Measurements from ENCODE around the gene MACROH2A1. TPM values are rescaled to one million over a fixed set of nuclear protein-coding genes. Genes with fewer than 3 reads are reported as not detected.

MACROH2A1 gene
- polyA plus RNA-seq, 3 donors, result 225 to 249 (median 225) TPM

GRCh38 chr5:135417083-135417482 is 18.1 kb upstream of the MACROH2A1 start:
- no peak for DNase-seq

GRCh38 chr5:135405082-135405481 is 6.1 kb upstream of the MACROH2A1 start:
- no peak for DNase-seq

DNA sequence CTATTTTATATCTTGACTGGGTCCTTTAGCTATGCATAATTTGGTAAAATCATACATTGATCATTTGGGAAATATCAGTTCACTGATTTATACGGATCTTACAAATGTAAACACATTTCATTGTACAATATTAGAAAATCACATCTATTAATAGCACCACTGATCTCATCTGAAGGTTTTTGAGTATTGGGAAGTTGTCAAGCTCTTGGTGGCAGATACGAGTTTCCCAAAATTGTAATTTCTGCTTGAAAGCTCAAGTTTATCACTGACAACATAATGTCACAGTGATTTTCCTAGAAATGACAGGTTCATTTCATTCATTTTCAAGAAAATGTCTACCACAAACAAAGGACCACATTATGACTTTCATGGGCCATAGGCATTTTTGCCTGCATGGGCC is 3.0 kb upstream of the MACROH2A1 start:
- DNase-seq, result no peak

DNA sequence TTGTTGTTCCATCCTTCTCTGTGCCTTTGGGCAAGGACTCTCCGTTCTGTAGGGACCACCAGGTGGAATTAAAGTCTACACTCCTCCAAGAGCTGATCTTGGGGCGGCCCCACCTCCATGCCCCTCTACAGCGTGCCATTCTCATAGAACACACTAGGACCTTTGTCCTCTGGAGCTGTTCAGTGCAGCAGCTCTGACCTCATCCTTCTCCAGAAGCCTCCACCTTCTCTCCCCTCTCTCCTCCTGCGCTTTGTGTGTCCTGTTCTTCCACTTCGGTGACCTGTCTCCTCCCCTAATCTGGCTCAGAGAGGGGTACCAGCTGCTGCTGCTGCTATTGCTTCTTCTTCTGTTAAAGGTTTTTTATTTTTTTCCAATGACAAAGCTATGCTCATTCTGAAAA is 1.8 kb upstream of the MACROH2A1 start:
- no peak for DNase-seq

DNA sequence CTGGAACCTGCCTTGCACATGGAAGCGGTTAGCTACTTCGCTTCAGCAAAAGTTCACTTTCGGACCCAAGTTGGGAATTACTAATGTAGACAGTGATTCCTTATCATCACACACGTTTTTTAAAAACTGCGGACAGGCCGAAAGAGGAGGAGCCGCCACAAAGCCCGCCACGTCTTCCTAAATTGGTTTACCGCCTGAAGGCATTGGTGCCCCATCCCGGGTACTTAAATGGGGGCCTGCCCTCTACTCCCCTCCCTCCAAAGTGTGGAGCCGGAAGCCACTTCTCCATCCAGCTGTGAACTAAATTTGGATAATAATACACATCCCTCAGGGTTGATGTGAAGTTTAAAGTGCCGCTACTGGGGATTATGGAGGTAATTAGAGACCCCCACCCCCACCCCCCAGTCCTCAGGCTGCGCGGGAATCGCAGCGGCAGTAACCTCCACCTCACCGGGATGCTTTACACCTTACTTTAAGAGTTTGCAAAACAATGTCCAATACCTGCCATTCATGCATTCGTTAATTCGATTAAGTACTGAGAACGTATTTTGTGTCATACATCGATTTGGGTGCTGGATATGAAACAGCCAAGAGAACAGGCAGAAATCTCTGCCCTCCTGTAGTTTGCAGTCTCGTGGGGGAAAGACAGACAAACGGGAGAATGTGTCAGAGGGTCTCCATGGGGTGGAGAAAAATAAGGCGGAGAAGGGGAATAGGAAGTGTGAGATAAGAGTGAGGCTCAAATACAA is 937 bp upstream of the MACROH2A1 start:
- peak; percentile 17 for DNase-seq

DNA sequence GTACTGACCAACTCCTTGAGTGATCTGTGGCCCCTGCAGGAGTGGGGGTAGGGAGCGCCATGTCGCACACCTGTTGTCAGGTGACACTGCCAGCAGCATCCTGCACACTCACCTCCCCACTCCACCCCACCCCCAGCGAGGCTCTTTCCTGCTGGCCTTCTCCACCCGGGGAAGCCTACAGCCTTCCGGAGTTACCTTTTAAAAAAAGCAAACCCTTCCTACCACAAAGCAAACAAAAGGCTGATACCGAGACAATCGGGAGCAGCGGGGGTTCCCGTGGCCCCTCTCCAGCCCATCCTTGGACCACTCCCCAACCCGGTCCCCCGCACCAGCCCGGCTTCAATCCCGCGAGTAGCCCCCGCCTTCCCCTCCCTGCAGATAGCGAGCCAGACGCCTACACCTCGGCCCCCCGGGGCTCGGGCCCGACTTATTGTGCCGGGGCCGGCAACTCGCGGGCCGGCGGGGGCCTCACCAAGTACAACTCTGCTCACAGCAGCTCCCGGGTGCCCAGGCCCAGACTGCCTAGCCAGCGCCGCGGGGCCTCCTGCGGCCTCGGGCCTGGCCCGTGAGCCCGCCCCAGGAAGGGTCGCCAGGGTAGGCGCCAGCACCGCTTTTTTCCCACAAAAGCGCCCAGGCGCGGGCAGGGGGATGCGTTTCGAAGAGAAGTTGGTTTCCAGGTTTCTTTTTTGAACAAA is 724 bp downstream of the MACROH2A1 start:
- DNase-seq, result peak; percentile 33

GRCh38 chr5:135397084-135397483 is 1.9 kb downstream of the MACROH2A1 start:
- DNase-seq, result no peak

DNA sequence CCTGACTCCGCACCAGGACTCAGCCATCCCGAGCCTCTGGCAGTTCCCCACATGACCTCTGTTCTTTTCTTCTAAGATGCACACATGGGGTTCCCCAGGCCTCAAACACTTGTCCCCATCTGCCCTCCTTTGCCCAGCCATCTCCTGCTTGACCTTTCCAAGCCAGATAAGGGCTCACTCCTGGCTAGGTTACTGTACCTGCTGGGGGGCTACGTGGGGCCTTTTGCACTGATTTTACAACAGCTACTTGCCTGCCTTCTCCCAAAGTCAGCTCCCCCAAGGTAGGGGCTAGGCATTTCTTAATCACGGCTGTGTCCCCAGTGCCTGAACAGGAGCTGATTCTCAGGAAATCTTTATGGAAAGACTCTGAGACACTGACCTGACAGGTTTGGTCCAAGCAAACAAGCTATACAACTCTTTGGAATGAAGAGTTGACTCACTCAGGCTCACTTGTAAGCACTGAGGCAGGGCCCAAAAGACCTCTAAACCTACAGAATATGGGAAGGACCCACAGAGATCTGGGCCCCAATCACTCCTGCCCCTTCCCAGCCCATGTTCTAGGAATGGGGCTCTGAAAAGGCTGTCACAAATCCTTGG is 2.5 kb downstream of the MACROH2A1 start:
- no peak for DNase-seq

DNA sequence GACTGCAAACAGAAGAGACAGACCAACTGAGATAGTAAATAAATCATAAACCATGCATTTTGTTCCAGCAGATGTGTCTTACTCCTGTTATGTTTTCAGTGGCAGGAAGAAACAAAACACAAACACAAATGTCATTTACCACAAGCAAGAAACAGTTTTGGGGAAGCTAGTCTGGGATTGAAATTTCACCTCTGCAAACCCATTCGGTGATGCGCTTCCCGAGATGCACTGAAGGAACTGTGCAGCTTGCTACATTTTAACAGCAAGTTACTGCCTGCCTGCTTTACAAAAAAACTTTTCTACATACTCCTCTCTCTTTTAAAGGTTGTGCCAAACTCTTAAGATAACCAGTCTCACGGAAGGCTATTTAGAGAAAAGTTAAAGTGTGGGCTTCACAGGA is 3.2 kb downstream of the MACROH2A1 start:
- no peak for DNase-seq

GRCh38 chr5:135395451-135395850 is 3.6 kb downstream of the MACROH2A1 start:
- no peak for DNase-seq

- DNase-seq, result no peak
These were observed 4.9 kb downstream of the MACROH2A1 start for GRCh38 chr5:135394095-135394494.

DNA sequence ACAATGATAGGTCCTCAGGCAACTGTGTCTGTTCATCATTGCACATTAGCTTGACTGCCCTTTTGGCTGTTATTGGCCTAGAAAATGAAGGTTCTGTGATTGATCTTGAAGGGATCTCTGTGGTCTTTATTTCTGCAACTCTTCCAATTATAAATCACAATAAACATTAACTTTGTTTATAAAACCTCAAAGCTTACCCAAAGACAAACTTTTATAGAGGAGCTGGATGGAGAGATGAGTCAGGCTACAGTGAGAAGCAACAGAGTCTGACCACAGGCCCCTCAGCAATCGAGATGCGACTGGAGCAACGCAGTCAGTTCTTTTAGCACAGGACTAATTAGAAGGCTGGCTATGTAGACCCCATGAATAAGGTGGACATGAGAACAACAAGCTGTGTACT is 5.3 kb downstream of the MACROH2A1 start:
- no peak for DNase-seq

DNA sequence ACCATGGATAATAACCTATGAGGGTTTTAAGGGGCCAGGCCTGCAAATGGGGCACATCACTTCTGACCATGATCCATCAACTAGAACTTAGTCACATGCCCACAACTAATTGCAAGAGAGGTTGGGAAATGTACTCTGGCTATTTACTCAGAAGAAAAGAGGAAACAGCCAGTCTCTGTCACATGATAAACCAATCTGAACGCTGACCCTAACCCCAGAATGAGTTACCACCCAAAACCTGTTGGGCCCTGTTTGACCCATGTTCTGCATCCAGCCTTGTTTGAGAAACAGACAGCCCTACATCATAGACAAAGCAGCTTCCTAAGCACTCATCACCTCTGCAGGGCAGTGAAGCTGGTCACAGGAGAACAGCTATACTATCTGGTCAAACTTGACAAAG is 5.8 kb downstream of the MACROH2A1 start:
- no peak for DNase-seq

- no peak for DNase-seq
These were observed 6.8 kb downstream of the MACROH2A1 start for GRCh38 chr5:135392256-135392655.

GRCh38 chr5:135391869-135392255 is 7.2 kb downstream of the MACROH2A1 start:
- DNase-seq, result no peak

DNA sequence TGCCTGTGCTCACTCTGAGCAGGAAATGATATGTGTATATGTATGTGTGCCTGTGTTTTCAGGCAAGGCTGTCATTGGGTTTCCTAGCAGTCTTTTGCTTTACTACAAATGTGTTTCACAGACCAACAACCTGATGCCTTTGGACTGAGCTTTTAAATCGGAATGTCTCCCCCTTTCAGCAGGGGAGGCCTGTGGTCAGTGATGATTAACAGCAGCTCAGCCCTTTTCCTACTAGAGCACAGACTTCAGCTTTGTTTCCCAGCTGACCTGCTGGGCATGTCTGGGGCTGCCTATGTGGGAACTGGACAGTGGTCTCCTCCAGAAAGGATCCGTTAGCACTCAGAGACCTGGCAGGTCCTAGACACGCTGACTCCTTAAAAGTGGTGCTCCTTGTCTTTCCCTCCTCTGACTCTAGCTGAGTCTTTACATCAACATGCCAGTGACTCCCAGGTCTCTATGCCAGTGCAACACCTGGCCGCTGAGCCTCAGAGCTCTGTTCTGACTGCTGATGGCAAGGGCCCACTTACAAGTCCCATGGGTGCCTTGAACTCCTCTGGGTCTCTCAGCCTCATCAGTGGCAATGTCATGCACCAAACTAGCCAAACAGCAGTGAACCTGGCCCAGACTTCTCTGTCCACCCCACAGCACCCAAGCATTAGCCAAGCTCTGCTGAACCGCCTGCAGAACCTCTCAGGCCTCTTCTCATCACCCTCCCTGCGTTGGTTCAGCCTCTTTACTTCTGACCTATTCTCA is 7.7 kb downstream of the MACROH2A1 start:
- DNase-seq, result no peak

DNA sequence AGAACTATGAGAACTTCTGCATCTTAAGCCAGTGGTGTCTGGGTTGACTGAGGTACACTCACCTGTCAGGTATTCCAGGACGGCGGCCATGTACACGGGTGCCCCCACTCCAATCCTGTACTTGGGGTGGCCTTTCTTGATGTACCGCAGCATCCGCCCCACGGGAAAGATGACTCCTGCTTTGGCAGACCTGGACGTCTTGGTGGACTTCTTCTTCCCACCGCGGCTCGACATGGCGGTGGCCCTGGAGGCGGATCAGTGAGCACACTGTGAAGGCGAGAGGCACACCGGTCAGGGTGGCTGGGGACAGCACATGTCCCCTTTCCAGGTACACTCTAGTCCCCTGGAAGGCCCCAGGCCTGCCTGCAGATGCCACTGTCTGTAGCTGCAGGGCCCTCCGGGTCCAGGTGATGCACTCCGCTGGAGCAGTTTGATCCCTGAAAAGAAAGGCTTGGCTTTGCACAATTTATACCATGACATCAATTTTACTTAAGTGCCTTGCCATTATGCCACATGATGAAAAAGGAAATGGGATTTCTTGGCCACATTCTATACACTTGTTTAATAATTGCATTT is 10.1 kb downstream of the MACROH2A1 start:
- no peak for DNase-seq

DNA sequence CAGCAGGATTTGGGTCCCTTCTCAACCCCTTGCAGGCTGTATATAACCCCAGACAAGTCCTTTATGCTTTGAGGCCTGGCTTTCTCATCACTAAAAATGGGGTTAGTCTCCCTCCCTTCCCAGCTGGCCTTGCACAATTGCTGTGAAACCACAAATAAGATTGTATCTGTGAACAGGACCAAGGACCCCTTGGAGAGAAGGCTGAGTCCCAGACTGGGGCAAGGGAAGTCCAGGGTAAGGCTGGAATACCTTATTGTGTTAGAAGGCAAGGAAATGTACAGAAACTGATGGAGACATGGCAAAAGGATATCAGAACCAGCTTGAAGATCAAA is 11.4 kb downstream of the MACROH2A1 start:
- DNase-seq, result no peak

GRCh38 chr5:135386886-135387628 is 12.0 kb downstream of the MACROH2A1 start:
- no peak for DNase-seq

DNA sequence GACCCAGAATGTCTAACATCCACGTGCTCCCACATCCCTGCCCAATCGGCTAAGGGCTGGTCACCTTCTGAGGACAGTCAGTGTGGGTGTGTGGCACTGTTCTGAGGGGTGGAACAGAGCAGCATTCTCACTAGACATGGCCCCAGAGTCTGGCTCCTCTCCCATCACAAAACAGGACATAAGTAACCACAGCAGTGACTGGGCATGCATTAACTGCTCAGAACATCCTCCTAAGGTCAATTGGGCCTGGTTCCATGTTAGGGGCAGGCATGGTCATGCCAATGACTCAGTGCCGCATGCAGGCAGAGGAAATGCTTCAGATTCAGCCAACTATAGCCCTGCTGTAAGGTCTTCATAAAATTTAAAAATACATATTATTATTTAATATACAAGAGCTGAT is 12.9 kb downstream of the MACROH2A1 start:
- DNase-seq, result no peak

DNA sequence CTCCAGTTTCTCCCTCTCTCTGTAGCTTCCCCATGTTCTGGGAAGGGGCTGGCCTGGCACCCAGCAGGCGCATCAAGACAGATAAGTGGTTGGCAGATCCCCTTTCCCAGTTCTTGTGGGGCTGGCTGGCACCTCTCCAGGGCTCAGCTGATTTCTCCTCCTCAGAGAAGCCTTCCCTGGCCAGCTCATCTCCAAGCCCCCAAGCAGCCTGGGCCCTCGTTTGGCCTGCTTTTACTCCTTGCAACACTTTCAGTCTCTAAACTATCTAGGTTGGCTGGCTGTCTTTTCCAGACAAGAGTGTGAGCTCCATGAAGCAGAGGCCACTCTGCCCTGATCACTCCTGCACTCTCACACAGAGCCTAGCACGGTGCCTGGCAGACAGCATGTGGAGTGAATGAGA is 13.5 kb downstream of the MACROH2A1 start:
- no peak for DNase-seq

DNA sequence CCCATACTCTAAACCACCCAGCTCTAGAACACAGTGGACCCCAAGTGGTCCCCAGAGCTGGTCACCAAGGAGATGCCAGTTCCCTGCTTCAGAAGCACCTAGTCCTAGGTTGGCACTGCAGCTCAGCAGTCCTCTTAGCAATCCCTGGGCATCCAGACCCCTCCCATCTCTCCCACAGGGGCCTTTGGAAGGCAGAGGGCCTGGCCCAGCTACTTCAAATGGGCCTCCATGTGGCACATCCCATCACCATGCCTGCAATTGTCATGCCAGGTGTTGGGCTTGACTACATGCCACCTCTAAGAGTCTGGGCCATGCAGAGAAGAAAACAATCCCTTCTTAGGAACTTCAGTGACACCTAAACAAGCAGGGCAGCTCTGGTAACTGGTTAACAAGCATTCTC is 14.1 kb downstream of the MACROH2A1 start:
- DNase-seq, result no peak

Measured in renal pelvis (tissue), 4 donors.